Measurements from ENCODE around the gene DOHH.

The DOHH gene

GRCh38 chr19:3476830-3477229, 23.6 kb downstream of the DOHH start:
- no peak for DNase-seq

GRCh38 chr19:3475449-3475848, 25.0 kb downstream of the DOHH start:
- DNase-seq, result no peak

- no peak for DNase-seq
Observed at GRCh38 chr19:3474614-3475013, 25.9 kb downstream of the DOHH start.

- no peak for DNase-seq
Observed at GRCh38 chr19:3474010-3474409, 26.5 kb downstream of the DOHH start.

- DNase-seq, result no peak
Observed at GRCh38 chr19:3471954-3472655, 28.4 kb downstream of the DOHH start.

- DNase-seq, result no peak
Observed at GRCh38 chr19:3470500-3471128, 29.9 kb downstream of the DOHH start.

- DNase-seq, result no peak
Observed at GRCh38 chr19:3469638-3470499, 30.6 kb downstream of the DOHH start.

GRCh38 chr19:3468211-3468610, 32.3 kb downstream of the DOHH start:
- no peak for DNase-seq

GRCh38 chr19:3467437-3468198, 32.9 kb downstream of the DOHH start:
- no peak for DNase-seq

GRCh38 chr19:3466635-3467034, 33.8 kb downstream of the DOHH start:
- DNase-seq, result no peak

GRCh38 chr19:3465552-3465951, 34.9 kb downstream of the DOHH start:
- DNase-seq, result no peak

- DNase-seq, result no peak
Observed at GRCh38 chr19:3464587-3465235, 35.8 kb downstream of the DOHH start.

- no peak for DNase-seq
Observed at GRCh38 chr19:3463714-3464586, 36.5 kb downstream of the DOHH start.

GRCh38 chr19:3462991-3463713, 37.3 kb downstream of the DOHH start:
- no peak for DNase-seq

- DNase-seq, result no peak
Observed at GRCh38 chr19:3459965-3460582, 40.4 kb downstream of the DOHH start.

- DNase-seq, result no peak
Observed at GRCh38 chr19:3459089-3459881, 41.2 kb downstream of the DOHH start.

- no peak for DNase-seq
Observed at GRCh38 chr19:3458229-3459088, 42.0 kb downstream of the DOHH start.

- DNase-seq, result no peak
Observed at GRCh38 chr19:3457528-3458228, 42.8 kb downstream of the DOHH start.

Data from T1000 (cell line).